Measurements from ENCODE around the gene AQP4.

The AQP4 gene

GRCh38 chr18:26832302-26832701, 33.2 kb downstream of the AQP4 start:
- no peak for DNase-seq

GRCh38 chr18:26827581-26827980, 37.9 kb downstream of the AQP4 start:
- DNase-seq = no peak

DNA sequence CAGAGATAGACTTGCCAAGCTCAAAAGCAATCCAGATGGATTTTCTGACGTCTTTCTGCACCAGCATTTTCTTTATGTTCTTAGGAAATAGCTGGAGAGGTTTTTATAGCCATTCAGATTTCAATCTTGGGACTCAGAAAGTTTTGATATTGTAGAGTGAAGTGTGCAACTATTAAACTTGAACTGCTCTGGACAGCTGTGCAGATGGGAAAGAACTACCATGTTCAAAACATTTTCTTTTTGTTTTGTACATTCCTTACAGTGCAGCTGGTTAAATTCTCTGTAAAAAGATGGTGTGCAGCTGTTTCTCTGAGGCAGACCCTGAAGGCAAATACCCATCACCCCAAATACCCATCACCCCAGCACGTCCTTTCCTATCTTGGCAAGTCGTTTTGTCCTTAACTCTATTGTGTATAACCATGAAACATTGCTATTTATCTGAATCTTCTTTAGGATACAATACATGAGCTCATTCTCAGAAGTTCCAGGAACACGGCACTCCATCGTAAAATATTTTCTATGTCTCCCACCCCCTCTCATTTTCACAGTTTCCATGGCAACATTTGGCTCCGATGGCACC, 38.8 kb downstream of the AQP4 start:
- no peak for DNase-seq

DNA sequence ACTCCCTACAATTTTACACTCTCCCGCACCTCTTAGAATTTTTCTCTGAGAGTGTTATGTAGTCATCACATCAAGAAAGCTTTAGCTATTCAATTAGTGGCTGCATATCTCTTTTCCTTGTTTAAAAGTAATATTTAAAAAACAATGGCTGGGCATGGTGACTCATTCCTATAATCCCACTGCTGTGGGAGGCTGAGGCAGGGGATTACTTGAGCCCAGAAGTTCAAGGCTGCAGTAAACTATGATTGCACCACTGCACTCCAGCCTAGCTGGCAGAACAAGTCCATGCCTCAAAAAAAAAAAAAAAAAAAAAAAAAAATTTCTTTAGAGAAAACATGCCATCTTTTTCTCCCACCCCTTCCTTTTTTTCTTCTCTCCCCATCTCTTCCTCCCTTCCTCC, 44.3 kb downstream of the AQP4 start:
- no peak for DNase-seq

GRCh38 chr18:26819046-26819445, 46.5 kb downstream of the AQP4 start:
- no peak for DNase-seq

DNA sequence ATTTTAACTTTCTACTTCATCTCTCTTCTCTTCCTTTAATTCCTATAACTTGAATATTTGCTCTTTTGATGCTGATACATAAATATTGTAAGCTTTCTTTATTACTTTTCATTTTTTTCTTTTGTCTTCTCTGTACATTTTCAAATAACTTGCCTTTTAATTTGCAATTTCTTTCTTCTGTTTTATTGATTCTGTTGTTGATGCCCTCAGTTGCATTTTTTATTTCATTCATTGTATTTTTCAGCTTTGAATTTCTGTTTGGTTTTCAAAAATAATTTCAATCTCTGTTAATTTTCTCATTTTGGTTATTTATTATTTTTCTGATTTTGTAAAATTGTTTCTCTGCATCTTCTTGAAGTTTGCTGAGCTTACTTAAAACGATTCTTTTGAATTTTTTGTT, 47.0 kb downstream of the AQP4 start:
- no peak for DNase-seq

- no peak for DNase-seq
Measured at GRCh38 chr18:26813043-26813442, 52.5 kb downstream of the AQP4 start.

DNA sequence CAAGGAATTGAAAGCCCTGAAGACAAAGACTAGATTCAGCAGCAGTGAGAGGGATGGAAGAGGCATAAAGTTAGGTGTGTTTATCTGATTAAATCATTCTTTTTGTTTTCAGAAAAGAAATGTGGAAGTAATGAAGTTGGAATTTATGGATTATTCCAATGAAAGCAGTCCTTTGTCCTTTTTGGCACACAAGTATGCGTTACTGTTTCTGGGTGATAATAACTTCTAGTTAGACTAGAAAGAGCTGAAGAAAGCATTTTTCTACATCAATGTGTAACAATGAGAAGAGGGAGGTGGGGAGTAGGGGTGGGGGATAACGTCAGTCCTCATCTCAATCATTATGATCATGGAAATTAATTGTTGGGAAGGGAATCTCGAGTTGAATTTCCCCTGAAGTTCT, 53.0 kb downstream of the AQP4 start:
- no peak for DNase-seq

DNA sequence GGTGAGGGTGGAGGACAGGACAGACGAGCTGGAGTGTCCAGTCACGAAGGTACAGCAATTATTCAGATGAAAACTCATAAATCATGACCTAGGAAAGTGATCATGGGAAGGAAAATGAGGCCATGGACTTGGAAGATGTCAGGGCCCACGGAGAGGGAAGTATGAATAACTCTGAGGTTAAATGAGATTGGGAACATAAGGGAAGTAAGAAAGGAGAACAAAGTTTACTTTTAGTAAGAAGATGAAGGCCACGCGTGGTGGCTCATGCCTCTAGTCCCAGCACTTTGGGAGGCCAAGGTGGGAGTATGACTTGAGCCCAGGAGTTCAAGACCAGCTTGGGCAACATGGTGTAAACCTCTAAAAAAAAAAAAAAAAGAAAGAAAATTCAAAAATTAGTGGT, 56.2 kb downstream of the AQP4 start:
- no peak for DNase-seq

DNA sequence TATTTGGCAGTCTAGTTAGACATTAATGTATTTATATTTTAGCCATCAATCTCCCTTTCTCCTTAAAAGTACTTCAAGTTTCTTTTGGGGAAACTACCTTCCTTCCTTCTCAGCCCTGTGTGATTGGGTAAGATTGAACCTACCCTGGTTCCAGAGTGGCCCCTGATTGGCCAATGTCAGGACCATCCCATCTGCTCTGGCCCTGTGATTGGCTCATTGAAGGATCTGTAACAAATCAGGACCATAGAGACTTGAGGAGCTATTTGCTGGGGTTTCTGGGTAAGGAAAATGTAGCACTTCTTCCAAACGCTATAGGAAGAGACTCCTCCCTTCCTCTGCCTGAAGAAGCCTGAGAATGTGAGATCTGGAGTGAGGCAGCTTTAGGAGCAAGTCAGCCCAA, 59.3 kb downstream of the AQP4 start:
- no peak for DNase-seq

- no peak for DNase-seq
Measured at GRCh38 chr18:26804519-26804918, 61.0 kb downstream of the AQP4 start.

DNA sequence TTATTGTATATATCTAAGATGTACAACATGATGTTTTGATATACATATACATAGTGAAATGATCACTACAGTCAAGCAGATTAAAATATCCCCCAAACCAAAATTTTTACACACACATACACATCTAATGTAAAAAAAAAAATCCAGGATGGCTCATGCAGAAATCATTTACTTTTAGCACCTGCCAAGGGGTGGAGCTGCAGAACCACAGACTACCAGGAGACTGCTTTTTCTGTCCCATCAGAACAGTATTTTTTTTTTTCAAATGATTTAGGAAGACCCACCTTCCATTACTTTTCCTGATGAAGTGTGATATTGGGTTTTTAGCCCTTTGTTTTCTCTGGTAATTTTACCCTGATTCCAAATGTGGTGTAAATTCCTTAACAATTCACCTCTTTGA, 61.9 kb downstream of the AQP4 start:
- no peak for DNase-seq

- DNase-seq = no peak
Measured at GRCh38 chr18:26802330-26803200, 62.9 kb downstream of the AQP4 start.
